Transverse colon (tissue), 3 donors: Measurements from ENCODE around the gene DENND1C.

Experiments
- CTCF ChIP-seq, 5 experiments: fragments of 200-600 bp in 3 of 5; fragments of 450-650 bp in 2 of 5; sonication (generic) in 3 of 5; IDR thresholded peaks; 1 replicate in 2 of 5; 2 replicates in 3 of 5; pipeline ENCODE4 v1.5.1; 2016 to 2017; ENCODE audit warnings: antibody characterized with exemption in 5 of 5, inconsistent platforms in 3 of 5, mild to moderate bottlenecking in 2 of 5, moderate library complexity in 1 of 5
- EP300 ChIP-seq: sonication (generic); formaldehyde crosslinking; IDR thresholded peaks from one replicate; pipeline ENCODE4 v1.6.1; 2017; ENCODE audit warnings: antibody characterized with exemption, low read depth
- POLR2A ChIP-seq: fragments of 450-650 bp; IDR thresholded peaks from one replicate; pipeline ENCODE4 v1.6.1; 2016; ENCODE audit warnings: antibody characterized with exemption, mild to moderate bottlenecking, moderate library complexity

GRCh38 chr19:6471076-6471475, 10.5 kb downstream of the DENND1C start:
- TF ChIP-seq CTCF (IDR thresholded peaks at IDR 0.05) (no peak), EP300 (no peak), POLR2A (no peak)
